ENCODE results near the gene BANP. TPM values are rescaled to one million over a fixed set of nuclear protein-coding genes. Genes with fewer than 3 reads are reported as not detected.
"Not testable (repeated sequence)": the region's sequence is repeated elsewhere in the genome, so short reads cannot be mapped to it uniquely, and the experiment has no call there.

Gene BANP
- total and polyA plus RNA-seq, 2 donors from 2014 or later, result 12.4 to 26.3 TPM

DNA sequence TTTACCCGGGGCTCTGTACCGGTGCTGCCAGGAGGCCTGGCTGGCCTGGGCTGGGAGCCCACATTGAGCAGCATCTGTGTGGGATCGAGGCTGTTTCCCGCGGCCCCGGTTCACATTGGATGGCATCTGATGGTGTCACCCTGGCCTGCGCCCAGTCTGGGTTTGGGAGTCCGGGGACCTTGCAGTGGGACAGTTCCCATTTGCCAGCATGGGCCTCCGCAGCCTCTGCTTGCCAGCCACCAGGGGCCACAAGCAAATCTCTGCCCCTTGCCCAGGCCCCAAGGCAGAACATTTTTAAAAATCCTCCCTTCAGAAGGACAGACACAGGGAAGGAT is 64.5 kb downstream of the BANP start:
- DNase-seq, result no peak
- H3K36me3 ChIP-seq (ENCODE audit: control insufficient read depth in 2 of 3, insufficient read depth in 3 of 3, low read length in 3 of 3), result peaks cover 0 to 9% (median 0%) of the 10 kb centered on the region in 3 donors
- no peaks in the 10 kb centered on the region for H3K9me3 ChIP-seq (ENCODE audit: control insufficient read depth in 2 of 3, insufficient read depth in 1 of 3, low read length in 3 of 3)
- no peak overlapping the region for H3K27ac ChIP-seq (ENCODE audit: low read depth in 2 of 2, low read length in 2 of 2)
- H3K27me3 ChIP-seq (ENCODE audit: control insufficient read depth, insufficient read depth, low read length), result no peaks in the 10 kb centered on the region
- TF ChIP-seq, protein P1, sequence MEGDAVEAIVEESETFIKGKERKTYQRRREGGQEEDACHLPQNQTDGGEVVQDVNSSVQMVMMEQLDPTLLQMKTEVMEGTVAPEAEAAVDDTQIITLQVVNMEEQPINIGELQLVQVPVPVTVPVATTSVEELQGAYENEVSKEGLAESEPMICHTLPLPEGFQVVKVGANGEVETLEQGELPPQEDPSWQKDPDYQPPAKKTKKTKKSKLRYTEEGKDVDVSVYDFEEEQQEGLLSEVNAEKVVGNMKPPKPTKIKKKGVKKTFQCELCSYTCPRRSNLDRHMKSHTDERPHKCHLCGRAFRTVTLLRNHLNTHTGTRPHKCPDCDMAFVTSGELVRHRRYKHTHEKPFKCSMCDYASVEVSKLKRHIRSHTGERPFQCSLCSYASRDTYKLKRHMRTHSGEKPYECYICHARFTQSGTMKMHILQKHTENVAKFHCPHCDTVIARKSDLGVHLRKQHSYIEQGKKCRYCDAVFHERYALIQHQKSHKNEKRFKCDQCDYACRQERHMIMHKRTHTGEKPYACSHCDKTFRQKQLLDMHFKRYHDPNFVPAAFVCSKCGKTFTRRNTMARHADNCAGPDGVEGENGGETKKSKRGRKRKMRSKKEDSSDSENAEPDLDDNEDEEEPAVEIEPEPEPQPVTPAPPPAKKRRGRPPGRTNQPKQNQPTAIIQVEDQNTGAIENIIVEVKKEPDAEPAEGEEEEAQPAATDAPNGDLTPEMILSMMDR (IDR thresholded peaks at IDR 0.05; ENCODE audit: borderline replicate concordance, extremely low read depth, insufficient read depth), result no peak
- H3K4me1 ChIP-seq (ENCODE audit: control insufficient read depth in 2 of 3, insufficient read depth in 2 of 3, low read depth in 1 of 3, low read length in 3 of 3), result peaks cover 0 to 2% (median 0%) of the 10 kb centered on the region in 3 donors
- H3K4me3 ChIP-seq (ENCODE audit: low read length in 3 of 3), result no peak overlapping the region
- intact Hi-C loops (cut with DNase I), result no loop called here
- no peak overlapping the region for H3K9ac ChIP-seq (ENCODE audit: low read length in 3 of 3)
- FAIRE-seq, result no peak

DNA sequence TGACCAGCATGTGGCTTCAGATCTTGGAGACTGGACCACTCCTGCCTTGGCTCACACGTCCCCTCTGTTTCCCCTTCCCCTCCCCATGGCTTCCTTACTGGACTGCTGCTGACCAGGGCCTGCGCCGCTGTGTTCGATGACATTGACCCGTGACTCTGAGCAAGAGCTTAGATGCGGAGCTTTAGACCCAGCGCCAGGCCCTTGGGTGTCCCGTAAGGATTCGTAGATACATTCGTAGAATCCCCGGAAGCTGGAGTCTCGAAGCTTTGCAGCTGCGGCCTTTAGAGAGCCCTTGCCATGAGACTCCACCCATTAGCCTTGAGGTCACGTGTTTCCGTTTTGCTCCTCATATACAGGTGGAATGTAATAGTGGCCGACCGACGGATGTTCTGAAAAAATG is 65.2 kb downstream of the BANP start:
- H3K27ac ChIP-seq (ENCODE audit: low read depth in 2 of 2, low read length in 2 of 2); FAIRE-seq; H3K4me1 ChIP-seq (ENCODE audit: control insufficient read depth in 2 of 3, insufficient read depth in 2 of 3, low read depth in 1 of 3, low read length in 3 of 3); H3K4me3 ChIP-seq (ENCODE audit: low read length in 3 of 3); H3K27me3 ChIP-seq (ENCODE audit: control insufficient read depth, insufficient read depth, low read length); intact Hi-C loops (cut with DNase I); DNase-seq; H3K9ac ChIP-seq (ENCODE audit: low read length in 3 of 3); H3K36me3 ChIP-seq (ENCODE audit: control insufficient read depth in 2 of 3, insufficient read depth in 3 of 3, low read length in 3 of 3); H3K9me3 ChIP-seq (ENCODE audit: control insufficient read depth in 2 of 3, insufficient read depth in 1 of 3, low read length in 3 of 3): not testable (repeated sequence)

DNA sequence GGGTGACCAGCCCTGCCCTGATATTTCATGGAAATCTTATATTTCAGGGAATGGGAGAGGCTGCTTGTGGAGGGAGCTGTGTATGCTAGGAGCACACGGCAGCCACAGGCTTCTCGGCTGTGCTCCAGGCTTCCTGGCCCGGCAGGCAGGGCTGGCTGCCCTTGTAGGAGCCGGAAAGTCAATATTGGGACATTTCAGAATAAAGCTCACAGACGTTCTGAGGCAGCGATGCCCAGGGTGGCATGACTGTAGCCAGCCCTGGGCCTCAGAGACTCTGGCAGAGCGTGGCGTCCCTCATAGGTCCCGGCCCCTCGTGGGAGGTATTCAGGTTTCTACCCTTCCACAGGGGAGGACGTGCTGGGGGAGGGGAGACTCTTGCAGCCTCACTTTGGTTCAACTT is 65.7 kb downstream of the BANP start:
- H3K27ac ChIP-seq (ENCODE audit: low read depth in 2 of 2, low read length in 2 of 2), result no peak overlapping the region
- H3K27me3 ChIP-seq (ENCODE audit: control insufficient read depth, insufficient read depth, low read length), result no peaks in the 10 kb centered on the region
- H3K9ac ChIP-seq (ENCODE audit: low read length in 3 of 3), result no peak overlapping the region
- peaks cover 0 to 8% (median 0%) of the 10 kb centered on the region in 3 donors for H3K36me3 ChIP-seq (ENCODE audit: control insufficient read depth in 2 of 3, insufficient read depth in 3 of 3, low read length in 3 of 3)
- H3K4me1 ChIP-seq (ENCODE audit: control insufficient read depth in 2 of 3, insufficient read depth in 2 of 3, low read depth in 1 of 3, low read length in 3 of 3), result peaks cover 0 to 2% (median 0%) of the 10 kb centered on the region in 3 donors
- no peak overlapping the region for H3K4me3 ChIP-seq (ENCODE audit: low read length in 3 of 3)
- no peaks in the 10 kb centered on the region for H3K9me3 ChIP-seq (ENCODE audit: control insufficient read depth in 2 of 3, insufficient read depth in 1 of 3, low read length in 3 of 3)
- FAIRE-seq, result no peak
- TF ChIP-seq, protein P1 (IDR thresholded peaks at IDR 0.05; ENCODE audit: borderline replicate concordance, extremely low read depth, insufficient read depth), result no peak
- intact Hi-C loops (cut with DNase I), result no loop called here
- DNase-seq, result peak in 1 of 5 donors; percentile 45

DNA sequence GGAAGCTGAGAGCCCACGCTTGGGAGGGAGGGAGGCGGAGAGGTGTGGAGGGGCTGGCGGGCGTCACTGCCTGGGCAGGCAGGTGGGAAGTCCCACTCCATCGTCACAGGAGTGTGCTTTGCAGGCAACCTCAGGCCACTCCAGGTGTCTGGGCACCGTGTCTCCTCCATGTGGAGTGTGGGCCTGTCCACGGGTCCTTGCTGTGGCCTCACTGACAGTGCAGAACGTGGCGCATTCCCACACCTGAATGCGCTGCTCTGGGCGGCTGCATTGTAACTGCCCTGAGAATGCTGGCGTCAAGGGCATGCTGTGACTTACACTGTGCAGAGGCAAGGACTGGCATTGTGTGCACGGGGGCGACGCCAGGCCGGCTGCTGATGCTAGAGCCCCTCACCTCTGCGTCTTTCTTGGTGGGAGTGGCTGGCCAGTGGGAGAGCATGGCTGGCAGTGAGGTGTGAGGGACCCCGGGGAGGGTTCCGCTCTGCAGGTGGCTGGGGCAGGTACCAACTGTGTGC is 66.4 kb downstream of the BANP start:
- intact Hi-C loops (cut with DNase I), result no loop called here
- DNase-seq (no peak), FAIRE-seq (no peak)
- H3K27me3 ChIP-seq (ENCODE audit: control insufficient read depth, insufficient read depth, low read length), result no peaks in the 10 kb centered on the region
- H3K36me3 ChIP-seq (ENCODE audit: control insufficient read depth in 2 of 3, insufficient read depth in 3 of 3, low read length in 3 of 3), result peaks cover 0 to 4% (median 0%) of the 10 kb centered on the region in 3 donors
- no peaks in the 10 kb centered on the region for H3K9me3 ChIP-seq (ENCODE audit: control insufficient read depth in 2 of 3, insufficient read depth in 1 of 3, low read length in 3 of 3)
- H3K4me3 ChIP-seq (ENCODE audit: low read length in 3 of 3), result no peak overlapping the region
- TF ChIP-seq, protein P1 (IDR thresholded peaks at IDR 0.05; ENCODE audit: borderline replicate concordance, extremely low read depth, insufficient read depth), result no peak
- H3K9ac ChIP-seq (ENCODE audit: low read length in 3 of 3), result no peak overlapping the region
- no peak overlapping the region for H3K27ac ChIP-seq (ENCODE audit: low read depth in 2 of 2, low read length in 2 of 2)
- H3K4me1 ChIP-seq (ENCODE audit: control insufficient read depth in 2 of 3, insufficient read depth in 2 of 3, low read depth in 1 of 3, low read length in 3 of 3), result peaks cover 0 to 2% (median 0%) of the 10 kb centered on the region in 3 donors

DNA sequence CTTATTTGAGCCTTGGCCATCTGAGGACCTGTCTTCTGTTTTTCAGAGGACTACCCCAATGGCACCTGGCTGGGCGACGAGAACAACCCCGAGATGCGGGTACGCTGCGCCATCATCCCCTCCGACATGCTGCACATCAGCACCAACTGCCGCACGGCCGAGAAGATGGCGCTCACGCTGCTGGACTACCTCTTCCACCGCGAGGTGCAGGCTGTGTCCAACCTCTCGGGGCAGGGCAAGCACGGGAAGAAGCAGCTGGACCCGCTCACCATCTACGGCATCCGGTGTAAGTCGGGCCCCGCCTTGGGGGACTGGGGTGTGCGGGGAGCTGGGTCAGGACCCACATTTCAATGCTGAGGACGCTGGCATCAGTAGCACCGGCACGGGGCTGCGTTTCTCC is 67.1 kb downstream of the BANP start:
- H3K27me3 ChIP-seq (ENCODE audit: control insufficient read depth, insufficient read depth, low read length); H3K4me3 ChIP-seq (ENCODE audit: low read length in 3 of 3); H3K9ac ChIP-seq (ENCODE audit: low read length in 3 of 3); DNase-seq; FAIRE-seq; H3K4me1 ChIP-seq (ENCODE audit: control insufficient read depth in 2 of 3, insufficient read depth in 2 of 3, low read depth in 1 of 3, low read length in 3 of 3); H3K27ac ChIP-seq (ENCODE audit: low read depth in 2 of 2, low read length in 2 of 2); intact Hi-C loops (cut with DNase I); H3K36me3 ChIP-seq (ENCODE audit: control insufficient read depth in 2 of 3, insufficient read depth in 3 of 3, low read length in 3 of 3); H3K9me3 ChIP-seq (ENCODE audit: control insufficient read depth in 2 of 3, insufficient read depth in 1 of 3, low read length in 3 of 3): not testable (repeated sequence)

DNA sequence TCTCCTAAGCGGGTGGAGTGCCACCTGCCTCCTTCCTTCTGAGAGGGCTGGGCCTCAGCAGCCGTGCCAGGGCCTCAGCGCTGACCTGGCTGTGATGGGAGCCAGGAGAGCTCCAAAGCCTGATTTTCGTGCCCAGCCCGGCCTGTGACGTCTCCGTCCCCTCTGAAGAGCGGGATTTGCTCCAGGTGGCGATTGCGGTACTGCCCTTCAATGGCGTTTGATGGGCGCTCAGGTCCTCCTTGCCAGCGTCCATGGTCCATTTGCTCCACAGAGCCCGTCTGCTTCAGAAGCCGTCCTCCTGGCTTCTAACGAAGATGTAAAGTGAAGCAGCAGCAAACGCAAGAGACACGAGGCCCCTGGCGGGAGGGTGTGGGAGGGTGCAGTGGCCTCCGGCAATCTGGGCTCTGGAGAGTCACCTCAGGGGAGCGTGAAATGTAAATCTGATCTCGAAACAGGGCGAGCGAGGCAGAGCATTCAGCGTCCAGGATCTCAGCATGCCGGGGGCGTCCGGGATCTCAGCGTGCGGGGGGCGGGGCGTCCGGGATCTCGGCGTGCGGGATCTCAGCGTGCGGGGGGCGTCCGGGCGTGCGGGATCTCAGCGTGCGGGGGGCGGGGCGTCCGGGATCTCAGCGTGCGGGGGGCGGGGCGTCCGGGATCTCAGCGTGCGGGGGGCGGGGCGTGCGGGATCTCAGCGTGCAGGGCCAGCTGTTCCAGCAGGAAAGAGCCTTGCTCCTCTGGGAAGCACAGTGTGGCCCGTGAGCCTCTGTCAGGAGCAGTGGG is 68.0 kb downstream of the BANP start:
- H3K27me3 ChIP-seq (ENCODE audit: control insufficient read depth, insufficient read depth, low read length); H3K9ac ChIP-seq (ENCODE audit: low read length in 3 of 3); H3K4me1 ChIP-seq (ENCODE audit: control insufficient read depth in 2 of 3, insufficient read depth in 2 of 3, low read depth in 1 of 3, low read length in 3 of 3); H3K4me3 ChIP-seq (ENCODE audit: low read length in 3 of 3); FAIRE-seq; H3K36me3 ChIP-seq (ENCODE audit: control insufficient read depth in 2 of 3, insufficient read depth in 3 of 3, low read length in 3 of 3); intact Hi-C loops (cut with DNase I); H3K9me3 ChIP-seq (ENCODE audit: control insufficient read depth in 2 of 3, insufficient read depth in 1 of 3, low read length in 3 of 3); H3K27ac ChIP-seq (ENCODE audit: low read depth in 2 of 2, low read length in 2 of 2): not testable (repeated sequence)
- peak in 4 of 5 donors; percentile 58 to 73 (median 68) for DNase-seq

Measured in kidney (tissue), 14 donors.